H1 (cell line): Measurements from ENCODE around the gene NID1. TPM values are rescaled to one million over a fixed set of nuclear protein-coding genes. Genes with fewer than 3 reads are reported as not detected.

Experiments used
- CBX5 ChIP-seq: fragments of 300-800, 300-1000 bp; sonication (generic); IDR thresholded peaks from 2 replicates; pipeline ENCODE4 v1.7.1; 2016; ENCODE audit warnings: antibody characterized with exemption, low read length, low read depth
- CHD1 ChIP-seq: IDR thresholded peaks from 2 replicates; pipeline ENCODE4 v1.6.1; 2012; ENCODE audit warnings: low read depth, low read length, improper control_type of control experiment
- GTF2F1 ChIP-seq: IDR thresholded peaks from 2 replicates; pipeline ENCODE4 v1.6.1; 2012; ENCODE audit warnings: low read depth, low read length, improper control_type of control experiment, borderline replicate concordance
- RBBP5 ChIP-seq: IDR thresholded peaks from 2 replicates; pipeline ENCODE4 v1.7.1; 2012; ENCODE audit warnings: low read depth, mild to moderate bottlenecking, inconsistent platforms, low read length, moderate library complexity, borderline replicate concordance
- TBP ChIP-seq: IDR thresholded peaks from 2 replicates; pipeline ENCODE4 v1.6.1; 2011; ENCODE audit warnings: low read depth, low read length, improper control_type of control experiment
- polyA plus RNA-seq, 7 experiments: library from polyadenylated mRNA; depleted of rRNA in 3 of 7; stranded (reverse) in 5 of 7; unstranded in 2 of 7; fragments of >200 nt in 5 of 7; fragments of 200-250 nt in 2 of 7; gene quantifications; 1 replicate in 5 of 7; 2 replicates in 1 of 7; 4 replicates in 1 of 7; pipeline versions ENCODE4 v1.2.1 to v1.2.3, GENCODE V29; 2011 to 2013; ENCODE audit warnings: missing spikeins in 2 of 7, mixed read lengths in 2 of 7
- total RNA-seq: library from RNA; stranded (reverse); fragmentation: NEBNext Ultra II Directional; extraction: Animal tissue kit (Norgen Biotek cat#: 25700); gene quantifications from 2 replicates; pipeline ENCODE4 v1.2.1, GENCODE V29; 2021

The NID1 gene
- total and polyA plus RNA-seq, 2 of the 8 experiments (the other 6 are each of a cell fraction or from before 2014, with no cell fraction given) = 20.9 to 25.4 TPM

- TF ChIP-seq RBBP5 (no peak), GTF2F1 (no peak), TBP (no peak), CBX5 (no peak), CHD1 (no peak)
Measured at GRCh38 chr1:236010443-236010842, 54.4 kb downstream of the NID1 start (continued).
